Stimulated activated CD8-positive, alpha-beta memory T cell treated with anti-CD3 and anti-CD28 coated beads, Interleukin-4, amount 100 ng/mL, for 1 hour (primary cell): ENCODE data around the gene PTPRN2.
"Not testable (repeated sequence)": the region's sequence is repeated elsewhere in the genome, so short reads cannot be mapped to it uniquely, and the experiment has no call there.

Experiments
- DNase-seq, 2 donors: peaks; one replicate each; pipeline ENCODE4 v3.0.0-alpha.2; 2020; ENCODE audit warnings: low read depth in 2 of 2, low spot score in 1 of 2

The PTPRN2 gene

DNA sequence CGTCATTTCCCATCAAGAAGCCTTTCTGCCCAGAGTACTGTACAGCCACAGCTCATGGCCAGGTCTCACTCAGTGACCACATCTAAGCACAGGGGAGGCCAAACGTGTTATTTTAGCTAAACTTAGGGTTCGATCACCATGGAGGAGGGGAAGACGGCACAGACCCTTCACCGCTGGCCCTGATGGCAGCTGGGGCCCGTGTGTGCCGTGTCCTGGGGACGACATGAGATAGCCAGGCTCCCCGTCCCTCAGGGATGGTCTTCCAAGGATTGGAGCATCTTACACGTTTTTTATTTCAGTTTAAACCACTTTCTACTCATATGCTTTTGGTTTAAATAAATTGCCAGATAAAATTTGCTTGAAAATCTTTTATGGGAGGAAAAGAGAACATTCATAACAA, 737.9 kb downstream of the PTPRN2 start:
- DNase-seq = no peak

DNA sequence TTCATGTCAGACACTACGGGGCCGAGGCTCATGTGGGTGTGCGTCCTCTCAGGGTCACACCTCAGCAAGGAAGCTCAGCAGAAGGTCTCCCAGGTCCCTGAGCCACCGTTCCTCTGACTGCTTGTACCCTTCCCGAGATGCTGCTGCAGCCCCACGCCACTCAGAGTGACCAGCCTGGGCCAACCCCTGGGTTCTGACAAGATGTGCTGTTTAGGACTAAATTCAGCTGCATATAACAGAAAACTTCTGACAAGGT, 738.4 kb downstream of the PTPRN2 start:
- no peak for DNase-seq

DNA sequence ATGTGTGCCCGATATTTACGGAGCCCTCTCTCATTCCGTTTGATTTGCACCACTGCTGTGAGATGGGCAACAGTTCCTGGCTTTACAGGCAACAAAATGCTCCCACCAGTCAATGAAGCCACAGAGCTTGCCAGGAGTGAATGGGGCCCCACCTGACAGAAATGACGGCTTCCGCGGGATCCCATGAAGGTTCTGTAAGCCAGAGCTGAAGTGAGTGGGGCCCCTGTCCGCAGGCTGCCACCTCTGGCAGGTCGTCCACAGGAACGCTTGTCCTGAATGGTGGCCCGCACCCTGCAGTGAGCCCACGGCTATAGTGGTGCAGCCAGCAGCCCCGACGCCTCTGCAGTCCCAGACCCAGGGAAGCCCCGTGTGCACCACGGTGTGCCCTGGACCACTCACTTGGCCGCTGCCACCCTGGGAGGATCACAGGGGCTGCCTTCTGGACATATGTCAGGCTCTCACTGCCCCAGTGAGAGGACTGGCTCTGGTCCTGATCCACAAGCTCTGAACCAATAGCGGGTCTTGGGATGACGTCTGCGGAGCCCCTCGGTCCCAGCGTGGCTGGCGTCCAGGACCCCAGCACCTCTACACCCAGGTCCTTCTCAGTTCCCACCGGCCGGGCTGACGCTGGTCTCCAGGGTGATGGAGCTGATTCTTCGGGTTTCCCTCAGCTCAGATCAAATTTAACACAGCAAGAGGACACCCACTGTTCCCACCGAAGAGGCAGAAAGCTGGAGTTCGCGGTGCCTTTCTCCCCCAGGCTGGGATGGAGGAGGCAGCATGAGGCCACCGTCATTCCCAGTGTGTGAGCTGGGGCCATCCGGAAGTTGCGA, 738.9 kb downstream of the PTPRN2 start:
- no peak for DNase-seq

DNA sequence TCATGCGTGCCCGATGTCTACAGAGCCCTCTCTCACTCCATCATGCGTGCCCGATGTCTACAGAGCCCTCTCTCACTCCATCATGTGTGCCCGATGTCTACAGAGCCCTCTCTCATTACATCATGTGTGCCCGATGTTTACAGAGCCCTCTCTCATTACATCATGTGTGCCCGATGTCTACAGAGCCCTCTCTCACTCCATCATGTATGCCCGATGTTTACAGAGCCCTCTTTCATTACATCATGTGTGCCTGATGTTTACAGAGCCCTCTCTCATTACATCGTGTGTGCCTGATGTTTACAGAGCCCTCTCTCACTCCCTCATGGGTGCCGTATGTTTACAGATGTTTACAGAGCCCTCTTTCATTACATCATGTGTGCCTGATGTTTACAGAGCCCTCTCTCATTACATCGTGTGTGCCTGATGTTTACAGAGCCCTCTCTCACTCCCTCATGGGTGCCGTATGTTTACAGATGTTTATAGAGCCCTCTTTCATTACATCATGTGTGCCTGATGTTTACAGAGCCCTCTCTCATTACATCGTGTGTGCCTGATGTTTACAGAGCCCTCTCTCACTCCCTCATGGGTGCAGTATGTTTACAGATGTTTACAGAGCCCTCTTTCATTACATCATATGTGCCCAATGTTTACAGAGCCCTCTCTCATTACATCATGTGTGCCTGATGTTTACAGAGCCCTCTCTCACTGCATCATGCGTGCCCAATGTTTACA, 739.7 kb downstream of the PTPRN2 start:
- not testable (repeated sequence) for DNase-seq

DNA sequence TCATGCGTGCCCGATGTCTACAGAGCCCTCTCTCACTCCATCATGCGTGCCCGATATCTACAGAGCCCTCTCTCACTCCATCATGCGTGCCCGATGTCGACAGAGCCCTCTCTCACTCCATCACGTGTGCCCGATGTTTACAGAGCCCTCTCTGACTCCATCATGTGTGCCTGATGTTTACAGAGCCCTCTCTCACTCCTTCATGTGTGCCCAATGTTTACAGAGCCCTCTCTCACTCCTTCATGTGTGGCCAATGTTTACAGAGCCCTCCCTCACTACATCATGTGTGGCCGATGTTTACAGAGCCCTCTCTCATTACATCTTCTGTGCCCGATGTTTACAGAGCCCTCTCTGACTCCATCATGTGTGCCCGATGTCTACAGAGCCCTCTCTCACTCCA, 740.9 kb downstream of the PTPRN2 start:
- not testable (repeated sequence) for DNase-seq

DNA sequence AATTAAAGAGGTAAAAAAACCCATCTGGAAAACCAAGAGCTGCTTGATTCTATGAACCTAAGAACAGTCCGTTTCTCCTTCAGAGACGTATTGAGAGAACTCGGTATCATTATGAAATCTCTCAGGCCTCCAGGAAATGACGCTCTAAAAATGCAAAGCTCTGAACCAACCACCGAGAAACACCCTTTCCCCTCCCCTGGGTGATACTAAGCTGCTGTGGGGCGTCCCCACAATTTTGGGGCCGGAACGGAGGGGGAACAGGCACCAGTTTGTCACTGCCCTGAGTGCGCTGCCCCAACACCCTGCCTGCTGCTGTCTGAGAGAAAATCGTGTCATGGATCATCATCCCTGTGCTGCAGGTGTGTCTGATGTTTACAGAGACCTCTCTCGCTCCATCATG, 741.4 kb downstream of the PTPRN2 start:
- no peak for DNase-seq

DNA sequence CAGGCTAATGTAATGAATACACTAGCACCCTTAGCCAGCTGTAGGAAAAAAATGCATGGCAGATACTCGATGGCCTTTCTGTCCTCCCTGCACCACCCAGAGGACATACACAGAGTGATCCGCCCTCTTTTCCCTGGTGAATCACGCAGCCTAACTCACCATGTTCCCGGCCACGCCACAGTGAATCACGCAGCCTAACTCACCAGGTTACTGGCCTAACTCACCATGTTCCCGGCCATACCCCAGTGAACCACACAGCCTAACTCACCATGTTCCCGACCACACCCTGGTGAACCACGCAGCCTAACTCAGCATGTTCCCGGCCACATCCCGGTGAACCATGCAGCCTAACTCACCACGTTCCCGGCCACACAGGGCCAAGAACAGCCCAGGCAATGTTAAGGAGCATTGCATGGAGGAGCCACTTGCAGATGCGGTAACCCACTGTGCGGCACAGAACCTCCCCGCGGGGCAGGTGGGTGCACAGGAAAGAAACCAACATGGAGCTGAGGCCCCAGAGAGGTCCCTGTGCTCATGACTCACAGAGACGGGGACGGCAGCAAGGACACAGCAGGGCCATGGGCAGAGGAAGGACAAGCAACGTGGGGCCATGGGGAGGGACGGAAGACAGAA, 742.3 kb downstream of the PTPRN2 start:
- DNase-seq = no peak

DNA sequence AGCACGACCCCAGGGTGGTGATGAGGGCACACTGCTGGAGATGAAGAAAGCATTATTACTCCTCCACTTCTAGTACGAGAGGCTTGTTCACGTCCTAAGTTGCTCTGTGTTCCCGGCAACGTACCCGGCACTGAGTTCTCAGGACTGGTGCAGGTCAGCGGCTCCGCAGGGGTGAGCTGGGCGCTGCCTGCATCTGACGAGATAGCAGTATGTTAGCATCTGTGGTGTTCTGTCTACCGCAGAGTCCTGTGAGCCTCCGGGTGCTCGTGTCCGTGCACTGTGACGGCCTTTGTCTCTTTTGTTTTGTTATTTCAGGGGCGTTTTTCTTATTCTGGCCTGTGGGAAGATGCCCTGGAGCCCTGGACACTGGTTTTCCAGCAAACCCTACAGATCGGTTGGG, 743.0 kb downstream of the PTPRN2 start:
- DNase-seq = no peak

DNA sequence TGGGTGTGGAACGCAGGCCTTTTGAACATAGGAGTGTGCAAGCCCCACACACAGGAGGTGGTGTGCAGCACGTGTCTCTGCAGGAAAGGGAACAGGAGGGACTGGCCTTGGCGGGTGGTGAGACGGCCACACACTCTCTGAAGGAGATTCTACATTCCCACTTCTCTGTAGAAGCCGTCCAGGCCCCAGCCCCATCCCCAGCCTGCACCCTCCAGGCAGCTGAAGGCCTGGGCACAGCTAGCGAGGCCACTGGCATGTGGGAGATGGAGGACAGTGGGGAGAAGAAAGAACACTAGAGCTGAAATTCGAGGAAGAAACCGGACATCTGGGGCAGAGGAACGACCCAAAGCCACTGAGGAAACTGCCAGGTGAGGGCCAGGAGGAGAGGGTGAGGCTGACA, 743.5 kb downstream of the PTPRN2 start:
- DNase-seq = no peak

DNA sequence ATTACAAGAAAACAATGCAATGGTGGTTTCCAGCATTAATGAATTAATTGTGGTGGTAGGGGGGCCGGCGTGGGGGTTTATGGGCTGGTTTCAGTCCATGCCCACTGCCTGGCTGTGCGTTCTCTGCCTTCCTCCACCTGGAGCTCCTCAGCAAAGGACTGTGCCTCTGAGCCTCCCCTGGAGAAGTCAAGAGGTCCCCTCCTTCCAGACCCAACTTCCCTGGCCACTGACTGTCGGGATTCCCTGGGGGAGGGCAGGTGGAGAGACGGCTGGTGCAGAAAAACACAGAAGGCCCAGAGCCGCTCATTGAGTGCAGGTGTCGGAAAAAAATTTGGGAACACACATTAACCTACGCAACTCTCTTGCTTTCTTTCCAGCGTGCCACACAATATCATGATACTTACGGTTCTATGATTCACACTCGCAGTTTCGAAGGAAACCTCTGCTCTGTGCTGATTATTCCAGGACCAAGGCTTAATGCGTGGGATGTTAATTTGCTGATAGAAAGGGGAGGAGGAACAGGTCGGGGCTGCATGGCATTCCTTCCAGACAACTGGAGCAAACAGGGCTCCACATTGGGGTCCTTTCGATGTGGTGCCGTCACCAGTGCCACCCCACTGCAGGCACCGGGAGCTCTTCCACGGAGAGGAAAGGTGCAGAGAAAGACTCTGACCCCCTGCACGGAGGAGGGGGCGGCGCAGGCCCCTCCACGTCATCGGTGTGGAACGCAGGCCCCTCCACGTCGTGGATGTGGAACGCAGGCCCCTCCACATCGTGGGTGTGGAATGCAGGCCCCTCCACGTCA, 744.1 kb downstream of the PTPRN2 start:
- DNase-seq = no peak

DNA sequence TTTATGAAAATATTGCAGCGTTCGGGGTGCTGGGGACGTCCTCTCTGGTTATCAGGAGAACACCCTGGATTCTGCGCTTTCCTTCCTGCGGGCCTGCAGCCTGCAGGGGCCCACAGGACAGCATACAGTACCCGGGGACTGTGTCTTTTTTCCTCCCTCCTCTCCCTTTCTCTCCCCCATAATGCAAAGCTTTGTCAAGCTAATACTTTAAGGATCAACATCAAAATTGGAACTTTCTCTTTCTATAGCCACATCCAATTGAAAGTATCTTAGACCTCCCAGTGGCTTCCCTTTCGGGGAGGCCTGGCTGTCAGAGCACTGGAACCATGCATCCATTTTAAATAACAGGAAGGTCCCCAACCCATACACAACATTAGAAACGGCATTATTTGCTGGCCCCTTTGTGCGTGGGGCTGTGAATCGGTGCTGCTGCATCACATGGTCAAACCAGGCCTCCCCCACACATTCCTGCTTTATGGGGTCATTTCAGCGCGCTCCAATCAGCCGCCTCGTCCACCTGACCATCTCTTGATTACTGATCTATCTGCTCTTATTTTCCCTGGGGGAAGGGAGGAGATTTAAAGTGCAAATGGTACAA, 745.8 kb downstream of the PTPRN2 start:
- DNase-seq = no peak

DNA sequence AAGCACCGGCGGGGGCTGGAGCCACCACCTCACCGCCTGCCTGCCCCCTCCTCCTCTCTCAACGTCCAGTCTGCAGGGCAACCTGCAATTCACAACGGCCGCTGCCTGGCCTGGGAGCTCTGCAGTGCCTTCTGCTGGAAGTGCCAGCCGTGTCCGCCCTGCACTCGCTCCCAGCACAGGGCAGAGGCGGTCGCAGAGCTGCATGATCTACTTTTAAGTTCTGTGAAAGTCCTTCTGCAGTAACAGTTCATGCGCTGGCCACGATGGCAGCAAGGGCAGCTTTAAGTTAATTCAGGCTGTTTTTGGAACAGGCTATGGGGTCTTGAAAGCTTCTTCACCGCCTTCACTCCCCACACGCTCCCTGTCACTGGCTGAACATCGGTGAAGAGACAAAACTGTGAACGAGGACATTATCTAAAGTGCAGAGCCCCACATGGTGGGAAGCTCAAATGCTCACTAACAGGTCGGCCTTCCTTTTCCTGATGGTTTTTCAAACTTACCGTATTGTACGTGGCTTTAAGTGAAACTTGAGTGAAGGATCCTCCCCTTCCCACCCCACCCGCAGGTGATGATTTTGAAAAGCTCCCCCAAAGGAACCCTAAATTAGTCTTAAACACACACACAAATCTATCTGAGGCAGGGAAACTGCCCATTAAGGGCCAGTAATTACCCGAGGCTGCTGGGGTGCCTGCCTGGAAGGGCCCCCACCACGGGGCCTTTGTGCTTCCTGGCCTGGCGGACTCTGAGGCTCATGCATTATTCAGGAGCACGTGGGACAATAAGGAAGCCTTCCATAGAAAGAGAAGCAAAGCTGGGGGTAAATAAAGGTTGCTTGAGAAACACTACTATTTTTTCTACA, 746.5 kb downstream of the PTPRN2 start:
- no peak for DNase-seq

DNA sequence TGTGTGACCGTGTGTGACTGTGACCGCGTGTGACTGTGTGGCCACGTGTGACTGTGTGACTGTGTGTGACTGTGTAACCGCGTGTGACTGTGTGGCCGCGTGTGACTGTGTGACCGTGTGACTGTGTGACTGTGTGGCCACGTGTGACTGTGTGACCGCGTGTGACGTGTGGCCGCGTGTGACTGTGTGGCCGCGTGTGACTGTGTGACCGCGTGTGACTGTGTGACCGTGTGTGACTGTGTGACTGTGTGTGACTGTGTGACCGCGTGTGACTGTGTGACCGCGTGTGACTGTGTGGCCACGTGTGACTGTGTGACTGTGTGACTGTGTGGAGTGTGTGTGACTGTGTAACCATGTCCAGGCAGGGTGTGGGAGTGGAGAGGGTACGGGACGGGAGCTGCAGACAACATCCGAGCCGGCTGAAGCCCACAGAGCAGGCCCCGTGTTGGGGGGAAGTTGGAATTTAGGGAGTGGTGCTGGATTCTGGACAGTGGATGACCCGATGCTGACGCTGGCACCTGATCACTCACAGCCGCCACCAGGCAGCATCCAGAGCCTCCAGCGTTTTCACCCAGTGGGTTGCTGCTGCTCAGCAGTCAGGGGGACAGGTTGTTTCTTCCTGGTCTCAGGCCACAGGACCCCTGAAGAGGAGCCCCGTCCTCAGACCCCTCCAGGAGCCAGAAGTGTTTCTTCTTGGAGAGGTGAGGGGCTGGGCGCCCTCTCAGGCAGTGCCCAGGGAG, 747.3 kb downstream of the PTPRN2 start:
- DNase-seq = no peak

DNA sequence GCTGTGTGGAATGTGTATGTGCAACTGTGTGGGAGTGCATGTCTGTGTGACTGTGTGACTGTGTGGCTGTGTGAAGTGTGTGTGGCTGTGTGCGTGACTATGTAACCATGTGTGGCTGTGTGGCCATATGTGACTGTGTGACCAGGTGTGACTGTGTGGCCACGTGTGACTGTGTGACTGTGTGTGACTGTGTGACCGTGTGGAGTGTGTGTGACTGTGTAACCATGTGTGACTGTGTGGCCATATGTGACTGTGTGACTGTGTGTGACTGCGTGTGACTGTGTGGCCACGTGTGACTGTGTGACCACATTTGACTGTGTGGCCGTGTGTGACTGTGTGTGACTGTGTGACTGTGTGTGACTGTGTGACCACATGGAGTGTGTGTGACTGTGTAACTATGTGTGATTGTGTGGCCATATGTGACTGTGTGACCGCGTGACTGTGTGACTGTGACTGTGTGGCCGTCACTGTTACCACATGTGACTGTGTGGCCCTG, 747.9 kb downstream of the PTPRN2 start:
- no peak for DNase-seq

DNA sequence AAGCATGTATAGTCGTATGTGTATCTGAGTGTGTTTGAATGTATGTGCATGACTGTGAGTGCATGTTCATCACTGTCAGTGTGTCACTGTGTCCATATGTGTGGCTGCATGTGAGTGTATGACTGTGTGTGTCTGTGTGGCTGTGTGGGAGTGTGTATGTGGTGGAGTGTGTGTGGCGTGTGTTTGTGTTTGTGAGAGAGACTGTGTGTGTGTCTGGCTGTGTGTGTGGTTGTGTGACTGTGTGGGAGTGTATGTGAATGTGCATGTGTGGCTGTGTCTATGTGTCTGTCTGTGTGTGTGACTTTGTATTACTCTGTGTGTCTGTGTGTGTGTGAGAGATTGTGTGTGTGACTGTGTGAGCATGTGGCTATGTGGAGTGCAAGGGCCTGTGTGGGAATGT, 748.4 kb downstream of the PTPRN2 start:
- no peak for DNase-seq

DNA sequence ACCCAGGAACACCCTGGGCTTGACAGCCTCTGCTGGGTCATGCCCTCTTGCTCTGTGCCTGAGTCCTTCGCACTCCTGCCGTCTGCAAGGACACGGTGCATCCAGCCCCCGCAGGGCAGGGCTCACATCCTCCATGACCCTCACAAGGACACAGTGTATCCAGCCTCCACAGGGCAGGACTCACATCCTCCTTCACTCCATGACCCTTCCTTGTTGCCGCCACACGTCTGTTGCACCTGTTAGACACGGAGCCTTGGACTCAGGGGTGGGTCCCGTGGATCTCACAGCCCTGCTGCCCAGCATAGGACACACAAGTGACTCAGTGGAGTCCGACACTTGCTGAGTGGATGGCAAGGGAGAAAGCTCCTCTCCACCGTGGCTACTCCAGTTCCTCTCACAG, 750.1 kb downstream of the PTPRN2 start:
- no peak for DNase-seq

DNA sequence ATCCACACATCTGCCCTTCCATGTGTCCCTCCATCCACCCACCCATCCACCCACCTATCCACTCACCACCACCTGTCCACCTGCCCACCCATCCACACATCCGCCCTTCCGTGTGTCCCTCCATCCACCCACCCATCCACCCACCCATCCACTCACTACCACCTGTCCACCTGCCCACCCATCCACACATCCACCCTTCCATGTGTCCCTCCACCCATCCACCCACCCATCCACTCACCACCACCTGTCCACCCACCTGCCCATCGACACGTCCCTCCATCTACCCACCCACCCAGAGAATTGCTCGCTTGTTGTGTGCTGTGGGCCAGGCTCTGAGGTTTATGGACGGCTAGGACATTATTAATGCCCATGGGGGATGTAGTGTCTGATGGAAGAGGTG, 750.6 kb downstream of the PTPRN2 start:
- no peak for DNase-seq

DNA sequence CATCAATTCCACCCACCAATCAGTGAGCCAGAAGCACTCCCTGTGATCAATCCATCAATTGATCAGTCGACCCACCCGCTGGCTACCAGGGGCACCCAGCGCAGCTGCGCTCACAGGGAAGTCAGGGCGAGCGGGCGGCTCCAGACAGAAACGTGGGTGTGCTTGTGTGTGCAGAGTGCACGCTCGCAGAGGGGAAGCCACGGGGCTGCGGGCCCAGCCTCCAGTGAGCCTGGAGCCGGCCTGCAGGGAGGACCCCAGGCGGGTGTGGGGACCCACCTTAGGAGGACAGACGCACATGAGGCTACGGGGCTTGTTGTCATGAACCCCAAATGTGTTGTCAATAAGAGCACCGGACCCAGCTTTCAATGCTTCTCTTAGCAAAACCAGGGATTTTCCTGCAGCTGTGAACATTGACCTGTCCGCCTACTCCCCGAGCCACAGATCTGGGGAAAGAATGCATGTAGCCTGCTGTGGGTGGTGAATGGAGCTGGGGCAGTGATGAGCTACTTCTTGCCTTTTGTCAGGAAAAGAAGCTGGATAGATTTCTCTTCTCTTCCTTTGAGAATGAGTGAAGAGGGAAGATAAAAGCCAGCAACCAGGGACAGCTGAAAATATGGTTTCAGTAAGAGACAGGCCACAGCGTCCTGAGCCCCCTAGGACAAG, 753.0 kb downstream of the PTPRN2 start:
- DNase-seq = no peak
